HuH-7 (cell line): Measurements from ENCODE around the gene GOLPH3.
"Not testable (repeated sequence)": the region's sequence is repeated elsewhere in the genome, so short reads cannot be mapped to it uniquely, and the experiment has no call there.

Experiments used
- DNase-seq: peaks from one replicate; pipeline ENCODE4 v3.0.0; 2011; ENCODE audit warnings: low spot score

GOLPH3 gene

DNA sequence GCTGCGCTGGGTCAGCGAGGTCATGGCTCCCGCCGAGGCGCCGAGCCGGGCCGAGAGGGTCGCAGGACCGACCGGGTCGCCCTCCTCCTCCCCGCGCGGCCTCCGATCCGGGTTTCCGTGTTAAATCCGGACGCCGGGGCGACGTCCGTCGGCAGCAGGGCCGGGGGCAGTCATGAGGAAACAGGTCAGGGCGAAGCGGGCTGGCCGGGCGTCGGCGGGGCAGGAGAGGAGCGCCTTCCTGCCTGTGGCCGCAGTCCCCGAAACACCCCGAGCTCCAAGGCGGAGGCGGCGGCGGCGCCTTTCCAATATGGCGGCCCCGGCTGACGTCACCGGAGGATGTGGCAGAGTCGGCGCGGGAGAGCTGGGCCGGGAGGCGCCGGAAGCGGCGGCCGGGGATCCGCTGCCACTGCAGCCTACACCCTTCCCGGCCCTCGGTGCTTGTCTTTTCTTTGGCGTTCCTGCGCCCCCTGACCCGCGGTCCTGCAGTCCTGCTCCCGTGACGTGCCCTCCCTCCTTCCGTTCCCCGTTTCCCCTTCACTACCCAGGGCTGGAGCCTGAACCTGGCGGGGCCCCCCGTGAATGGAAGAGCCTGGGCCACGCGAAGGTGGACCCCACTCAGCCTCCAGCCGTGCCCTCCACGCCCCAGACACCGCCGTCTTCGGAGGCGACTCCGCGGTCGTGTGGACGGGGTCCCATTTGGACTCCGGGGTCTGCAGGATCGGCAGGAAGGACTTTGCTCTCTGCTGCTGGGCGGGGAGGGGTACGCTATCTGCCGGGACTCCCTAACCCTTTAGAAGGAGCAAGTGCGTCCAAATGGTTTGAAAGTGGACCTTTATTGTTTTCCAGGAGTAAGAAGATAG lies at the start of gene GOLPH3:
Gene GOLPH3 (minus strand): TSS at position 309 of the 860 bp plus-strand sequence. CDS start 285 bp downstream, at position 24.
- DNase-seq: peak; percentile 82

GRCh38 chr5:32222723-32223470 lies 48.8 kb upstream of the GOLPH3 start:
- no peak for DNase-seq

- no peak for DNase-seq
Measured at GRCh38 chr5:32217886-32218396, 43.8 kb upstream of the GOLPH3 start.

GRCh38 chr5:32214344-32214743 lies 40.2 kb upstream of the GOLPH3 start:
- DNase-seq: not testable (repeated sequence)

- DNase-seq: no peak
Measured at GRCh38 chr5:32210151-32210550, 36.0 kb upstream of the GOLPH3 start.

- not testable (repeated sequence) for DNase-seq
Measured at GRCh38 chr5:32208837-32209236, 34.7 kb upstream of the GOLPH3 start.

- DNase-seq: no peak
Measured at GRCh38 chr5:32207355-32207634, 33.2 kb upstream of the GOLPH3 start.

- no peak for DNase-seq
Measured at GRCh38 chr5:32206509-32207354, 32.6 kb upstream of the GOLPH3 start.

DNA sequence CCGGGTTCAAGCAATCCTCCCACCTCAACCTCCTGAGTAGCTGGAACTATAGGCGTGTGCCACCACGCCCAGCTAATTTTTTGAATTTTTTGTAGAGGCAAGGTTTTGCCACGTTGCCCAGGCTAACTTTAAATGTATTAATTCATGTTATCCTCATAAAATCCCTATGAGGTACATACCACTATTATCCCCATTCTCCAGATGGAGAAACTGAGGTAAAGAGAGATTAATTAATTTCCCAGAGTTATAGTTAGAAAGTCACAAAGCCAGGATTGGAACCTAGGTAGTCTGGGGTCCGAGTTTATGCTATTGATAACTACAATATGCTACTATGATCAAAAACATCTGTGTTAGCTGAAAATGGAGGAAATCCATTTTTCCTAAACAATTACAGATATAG lies 31.9 kb upstream of the GOLPH3 start:
- no peak for DNase-seq

- DNase-seq: no peak
Measured at GRCh38 chr5:32202394-32202793, 28.3 kb upstream of the GOLPH3 start.

- DNase-seq: no peak
Measured at GRCh38 chr5:32201122-32201753, 27.1 kb upstream of the GOLPH3 start.

GRCh38 chr5:32197032-32197431 lies 22.9 kb upstream of the GOLPH3 start:
- no peak for DNase-seq

DNA sequence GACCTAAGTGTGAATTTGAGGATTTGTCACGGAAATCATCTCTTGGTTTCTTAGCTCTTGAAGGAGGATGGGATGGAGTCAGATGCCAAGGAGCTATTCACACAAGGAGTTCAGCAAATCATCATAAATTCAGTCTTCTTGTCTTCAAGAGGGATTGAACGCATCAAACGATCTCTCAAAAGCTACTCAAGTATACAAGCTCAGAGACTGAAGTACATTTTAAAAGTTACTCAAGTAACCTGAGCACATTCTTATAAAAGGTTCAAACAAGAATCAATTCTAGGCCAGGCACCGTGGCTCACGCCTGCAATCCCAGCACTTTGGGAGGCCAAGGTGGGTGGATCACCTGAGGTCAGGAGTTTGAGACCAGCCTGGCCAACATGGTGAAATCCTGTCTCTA lies 21.1 kb upstream of the GOLPH3 start:
- DNase-seq: no peak

GRCh38 chr5:32193591-32193990 lies 19.5 kb upstream of the GOLPH3 start:
- no peak for DNase-seq

- DNase-seq: no peak
Measured at GRCh38 chr5:32190095-32190494, 16.0 kb upstream of the GOLPH3 start.

- DNase-seq: no peak
Measured at GRCh38 chr5:32187675-32188074, 13.6 kb upstream of the GOLPH3 start.

DNA sequence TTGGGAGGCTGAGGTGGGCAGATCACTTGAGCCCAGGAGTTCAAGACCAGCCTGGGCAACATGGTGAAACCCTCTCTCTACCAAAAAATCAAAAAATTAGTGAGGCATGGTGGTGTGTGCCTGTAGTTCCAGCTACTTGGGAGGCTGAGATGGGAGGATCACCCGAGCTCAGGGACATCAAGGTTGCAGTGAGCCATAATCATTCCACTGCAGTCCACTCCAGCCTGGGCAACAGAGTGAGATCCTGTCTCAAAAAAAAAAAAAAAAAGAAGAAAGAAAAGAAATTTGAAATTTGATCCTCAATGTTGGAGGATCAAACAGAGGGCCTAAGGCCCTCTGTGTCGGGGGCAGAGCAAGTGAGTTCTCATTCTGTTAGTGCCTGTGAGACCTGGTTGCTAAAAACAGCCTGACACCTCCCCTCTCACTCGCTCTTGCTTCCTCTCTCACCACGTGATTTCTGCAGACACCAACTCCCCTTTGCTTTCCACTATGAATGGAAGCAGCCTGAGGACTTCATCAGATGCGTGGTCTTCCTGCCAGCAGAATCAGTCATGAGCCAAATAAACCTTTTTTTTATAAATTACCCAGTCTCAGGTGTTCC lies 8.4 kb upstream of the GOLPH3 start:
- no peak for DNase-seq

DNA sequence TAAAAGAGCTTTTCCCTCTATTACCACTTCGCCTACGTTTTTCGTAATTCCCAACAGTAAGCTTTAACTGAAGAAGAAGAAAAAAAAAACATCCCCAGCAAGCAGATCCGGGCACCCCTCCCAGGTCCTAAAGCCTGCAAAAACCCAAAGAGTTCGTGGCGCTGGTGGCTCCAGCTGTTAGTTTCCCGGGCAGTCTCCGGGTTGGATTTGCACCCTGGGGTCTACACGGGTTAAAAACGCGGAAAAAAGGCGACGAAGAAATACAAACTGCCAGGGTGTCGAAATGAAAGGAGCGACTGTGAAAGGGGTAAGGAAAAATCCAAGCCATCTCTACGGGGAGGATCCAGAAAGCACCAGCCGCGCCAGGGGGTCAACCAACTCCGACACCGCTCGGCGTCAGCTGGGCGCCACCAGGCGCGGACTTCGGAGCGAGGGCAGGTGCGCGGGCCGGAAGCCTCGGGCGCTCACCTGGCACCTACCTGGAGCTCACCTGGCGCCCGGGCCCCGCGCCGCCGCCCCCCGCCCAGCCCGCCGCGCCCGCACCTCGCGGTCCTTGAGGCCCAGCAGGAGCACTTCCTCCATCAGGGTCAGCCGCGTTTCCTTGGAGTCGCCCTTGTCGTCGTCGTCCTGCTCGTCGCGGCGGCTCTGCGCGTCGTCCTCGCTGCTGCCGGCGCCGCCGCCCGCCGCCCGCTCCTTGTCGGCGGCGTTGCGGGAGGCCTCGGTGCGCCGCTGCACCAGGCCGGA lies 680 bp downstream of the GOLPH3 start:
- no peak for DNase-seq

- DNase-seq: no peak
Measured at GRCh38 chr5:32172923-32173266, 1.2 kb downstream of the GOLPH3 start.

DNA sequence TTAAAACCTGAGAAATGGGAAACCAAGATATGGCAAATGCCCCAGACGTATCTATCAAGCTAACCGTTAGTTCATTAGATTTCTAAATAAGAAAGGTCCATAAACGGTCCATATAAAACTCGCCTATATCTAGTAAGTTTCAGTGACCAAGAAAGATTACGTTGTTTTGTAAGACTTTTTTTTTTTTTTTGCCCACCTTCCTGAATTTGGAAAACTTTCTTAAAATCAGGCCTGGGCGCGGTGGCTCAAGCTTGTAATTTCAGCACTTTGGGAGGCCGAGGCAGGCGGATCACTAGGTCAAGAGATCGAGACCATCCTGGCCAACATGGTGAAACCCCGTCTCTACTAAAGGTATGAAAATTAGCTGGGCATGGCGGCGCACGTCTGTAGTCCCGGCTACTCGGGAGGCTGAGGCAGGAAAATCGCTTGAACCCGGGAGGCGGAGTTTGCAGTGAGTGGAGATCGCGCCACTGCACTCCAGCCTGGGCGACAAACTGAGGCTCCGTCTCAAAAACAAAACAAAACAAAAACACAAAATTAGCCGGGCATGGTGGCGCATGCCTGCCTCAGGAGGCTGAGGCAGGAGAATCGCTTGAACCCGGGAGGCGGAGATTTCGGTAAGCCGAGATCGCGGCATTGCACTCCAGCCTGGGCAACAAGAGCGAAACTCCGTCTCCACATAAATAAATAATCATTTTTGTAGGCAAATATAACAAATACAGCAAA lies 1.8 kb downstream of the GOLPH3 start:
- not testable (repeated sequence) for DNase-seq
